Stomach (tissue), 4 donors: ENCODE measurements around the gene PGM5.

Experiments used
- CTCF ChIP-seq, 7 experiments: fragments of 450-650 bp in 4 of 7; fragments of 200-600 bp in 3 of 7; sonication (generic) in 3 of 7; IDR thresholded peaks; one replicate each; pipeline ENCODE4 v1.5.1; 2016 to 2019; ENCODE audit warnings: antibody characterized with exemption in 7 of 7, control low read depth in 2 of 7, mild to moderate bottlenecking in 1 of 7
- EP300 ChIP-seq: sonication (generic); formaldehyde crosslinking; IDR thresholded peaks from one replicate; pipeline ENCODE4 v1.6.1; 2017; ENCODE audit warnings: antibody characterized with exemption
- POLR2A ChIP-seq, 4 donors: fragments of 450-650 bp; IDR thresholded peaks; one replicate each; pipeline ENCODE4 v1.6.1; 2016; ENCODE audit warnings: antibody characterized with exemption in 4 of 4, control low read depth in 2 of 4, mild to moderate bottlenecking in 1 of 4, moderate library complexity in 1 of 4
- POLR2AphosphoS5 ChIP-seq, 3 donors: sonication (generic); formaldehyde crosslinking; IDR thresholded peaks; one replicate each; pipeline ENCODE4 v1.6.1; 2016; ENCODE audit warnings: antibody characterized with exemption in 3 of 3

DNA sequence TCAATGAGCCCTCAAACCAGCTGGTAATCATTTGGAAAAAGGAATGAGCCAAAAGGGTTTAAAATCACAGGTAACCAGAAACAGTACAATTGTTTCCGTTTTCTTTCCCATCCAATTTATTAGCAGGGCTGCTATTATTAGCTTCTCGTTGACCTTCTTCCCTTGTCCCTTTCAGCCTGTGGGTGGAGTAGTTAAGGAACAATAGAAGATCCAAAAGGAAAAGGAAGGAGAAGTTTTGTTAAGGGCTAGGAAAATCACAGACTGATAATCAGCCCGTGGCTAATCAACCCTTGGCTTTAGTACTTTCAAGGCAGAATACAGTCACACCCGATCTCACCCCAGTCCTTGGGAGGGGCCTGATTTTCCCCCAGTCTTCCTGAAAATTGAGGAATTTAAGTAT is 145.9 kb downstream of the PGM5 start:
- TF ChIP-seq CTCF (IDR thresholded peaks at IDR 0.05): no peak
- TF ChIP-seq POLR2A (IDR thresholded peaks at IDR 0.05): no peak
- no peak for TF ChIP-seq EP300
- no peak for TF ChIP-seq POLR2AphosphoS5 (IDR thresholded peaks at IDR 0.05)
